GM23338 (cell line): ENCODE measurements around the gene ATG9B. TPM values are rescaled to one million over a fixed set of nuclear protein-coding genes. Genes with fewer than 3 reads are reported as not detected.
A peak's percentile ranks its signal among the peaks of the same experiment; 100 is the strongest.

ENCODE experiments used
- ATAC-seq: fragments of 200-7000 bp; cut with Tn5 transposase; 3 replicates; pipeline ENCODE4 v1.9.1; 2020
- DNase-seq: peaks from one replicate; pipeline ENCODE4 v3.0.0-alpha.2; 2015; ENCODE audit warnings: low spot score
- H2AFZ ChIP-seq: fragments of 200-600 bp; sonication (generic); 2 replicates; pipeline ENCODE4 v1.8.0; 2016; ENCODE audit warnings: antibody characterized with exemption, mild to moderate bottlenecking, moderate library complexity
- H3F3A ChIP-seq: fragments of 200-600 bp; sonication (generic); replicated peaks from 2 replicates; pipeline ENCODE4 v1.8.0; 2017; ENCODE audit warnings: antibody characterized with exemption, mixed run types, low read depth
- H3K27ac ChIP-seq: fragments of 200-600 bp; sonication (generic); 2 replicates; pipeline ENCODE4 v1.6.1; 2016; ENCODE audit warnings: low read depth
- H3K27me3 ChIP-seq: fragments of 200-600 bp; sonication (generic); 2 replicates; pipeline ENCODE4 v1.8.0; 2016; ENCODE audit warnings: mild to moderate bottlenecking, mixed run types, moderate library complexity; ENCODE audit not compliant: insufficient read depth
- H3K36me3 ChIP-seq: fragments of 200-600 bp; sonication (generic); 2 replicates; pipeline ENCODE4 v1.8.0; 2016; ENCODE audit warnings: mild to moderate bottlenecking; ENCODE audit not compliant: insufficient read depth
- H3K4me1 ChIP-seq: fragments of 200-600 bp; sonication (generic); 2 replicates; pipeline ENCODE4 v1.8.0; 2016; ENCODE audit warnings: mild to moderate bottlenecking, moderate library complexity; ENCODE audit not compliant: insufficient read depth
- H3K4me2 ChIP-seq: fragments of 200-600 bp; sonication (generic); 2 replicates; pipeline ENCODE4 v1.7.1; 2017; ENCODE audit warnings: mixed run types
- H3K4me3 ChIP-seq: fragments of 200-600 bp; sonication (generic); 2 replicates; pipeline ENCODE4 v1.6.1; 2016; ENCODE audit warnings: mixed run types
- H3K79me2 ChIP-seq: fragments of 200-600 bp; sonication (generic); replicated peaks from 2 replicates; pipeline ENCODE4 v1.8.0; 2017; ENCODE audit warnings: mild to moderate bottlenecking; ENCODE audit not compliant: insufficient read depth
- H3K9me2 ChIP-seq: fragments of 200-600 bp; sonication (generic); 2 replicates; pipeline ENCODE4 v1.8.0; 2017; ENCODE audit not compliant: insufficient read depth
- H4K20me1 ChIP-seq: fragments of 200-600 bp; sonication (generic); replicated peaks from 2 replicates; pipeline ENCODE4 v1.8.0; 2017; ENCODE audit warnings: mild to moderate bottlenecking; ENCODE audit not compliant: insufficient read depth
- H3K27ac Mint-ChIP-seq: 2 replicates; pipeline ENCODE4 v1.8.0; 2020; ENCODE audit warnings: inconsistent platforms, mild to moderate bottlenecking, moderate library complexity, mixed read lengths
- H3K27me3 Mint-ChIP-seq: 3 replicates; pipeline ENCODE4 v1.8.0; 2022; ENCODE audit warnings: low read depth, mild to moderate bottlenecking, moderate library complexity, mixed read lengths, inconsistent platforms; ENCODE audit not compliant: insufficient read depth, poor library complexity
- H3K36me3 Mint-ChIP-seq: 3 replicates; pipeline ENCODE4 v1.8.0; 2021; ENCODE audit warnings: low read depth, mild to moderate bottlenecking, inconsistent platforms, moderate library complexity, mixed read lengths
- H3K4me1 Mint-ChIP-seq: 3 replicates; pipeline ENCODE4 v1.8.0; 2020; ENCODE audit warnings: mild to moderate bottlenecking, inconsistent platforms, mixed read lengths
- H3K4me3 Mint-ChIP-seq: 3 replicates; pipeline ENCODE4 v1.8.0; 2021; ENCODE audit warnings: moderate library complexity, mild to moderate bottlenecking, inconsistent platforms, mixed read lengths
- H3K9me3 Mint-ChIP-seq: 3 replicates; pipeline ENCODE4 v1.8.0; 2020; ENCODE audit warnings: moderate library complexity, mild to moderate bottlenecking, inconsistent platforms, mixed read lengths
- CREB1 ChIP-seq: fragments of 250-450 bp; sonication (Bioruptor Pico); IDR thresholded peaks from 2 replicates; pipeline ENCODE4 v1.5.0; 2020; ENCODE audit warnings: low read depth, mild to moderate bottlenecking, moderate library complexity
- ETS1 ChIP-seq: IDR thresholded peaks from 2 replicates; pipeline ENCODE4 v1.6.1; 2016; ENCODE audit warnings: antibody characterized with exemption
- EZH2 ChIP-seq: fragments of 200-600 bp; sonication (generic); IDR thresholded peaks from one replicate; pipeline ENCODE4 v1.8.0; 2017; ENCODE audit warnings: antibody characterized with exemption, mild to moderate bottlenecking, low read depth; ENCODE audit not compliant: unreplicated experiment
- JUNB ChIP-seq: IDR thresholded peaks from one replicate; pipeline ENCODE4 v1.6.1; 2016; ENCODE audit warnings: antibody characterized with exemption; ENCODE audit not compliant: unreplicated experiment
- NANOG ChIP-seq: IDR thresholded peaks from 2 replicates; pipeline ENCODE4 v1.6.1; 2016; ENCODE audit warnings: antibody characterized with exemption, borderline replicate concordance
- POLR2AphosphoS5 ChIP-seq: IDR thresholded peaks from 2 replicates; pipeline ENCODE4 v1.6.1; 2016; ENCODE audit warnings: antibody characterized with exemption, low read depth
- REST ChIP-seq: IDR thresholded peaks from one replicate; pipeline ENCODE4 v1.6.1; 2018; ENCODE audit warnings: antibody characterized with exemption; ENCODE audit not compliant: unreplicated experiment
- ZNF114 ChIP-seq: fragments of 250-450 bp; sonication (Bioruptor Pico); IDR thresholded peaks from 2 replicates; pipeline ENCODE4 v1.5.0; 2020; ENCODE audit warnings: mild to moderate bottlenecking, moderate library complexity
- ZNF331 ChIP-seq: fragments of 250-450 bp; sonication (Bioruptor Pico); IDR thresholded peaks from 2 replicates; pipeline ENCODE4 v1.5.0; 2020; ENCODE audit warnings: low read depth, mild to moderate bottlenecking, moderate library complexity
- polyA plus RNA-seq: library from polyadenylated mRNA; unstranded; fragments of >200 nt; fragmentation: Nextera tagmentation; extraction: Ambion mirVana; gene quantifications from 2 replicates; pipeline ENCODE4 v1.2.1, GENCODE V29; 2016
- total RNA-seq: library from RNA; depleted of rRNA; stranded (reverse); fragments of >200 nt; shearing (Covaris generic); gene quantifications from 2 replicates; pipeline ENCODE4 v1.2.3, GENCODE V29; 2014

ATG9B gene
- total and polyA plus RNA-seq, 2 experiments from 2014 or later: 1.2 to 3.4 TPM

DNA sequence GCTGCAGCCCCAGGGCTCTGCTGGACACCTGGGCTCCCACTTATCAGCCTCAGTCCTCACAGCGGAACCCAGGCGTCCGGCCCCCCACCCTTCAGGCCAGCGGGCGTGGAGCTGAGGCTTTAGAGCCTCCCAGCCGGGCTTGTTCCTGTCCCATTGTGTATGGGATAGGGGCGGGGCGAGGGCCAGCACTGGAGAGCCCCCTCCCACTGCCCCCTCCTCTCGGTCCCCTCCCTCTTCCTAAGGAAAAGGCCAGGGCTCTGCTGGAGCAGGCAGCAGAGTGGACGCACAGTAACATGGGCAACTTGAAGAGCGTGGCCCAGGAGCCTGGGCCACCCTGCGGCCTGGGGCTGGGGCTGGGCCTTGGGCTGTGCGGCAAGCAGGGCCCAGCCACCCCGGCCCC is 30.8 kb downstream of the ATG9B start:
- H3F3A ChIP-seq: no peaks in the 10 kb centered on the region
- H3K27ac ChIP-seq: no peak overlapping the region
- Mint-ChIP-seq H3K27ac (no peak overlapping the region), H3K4me3 (no peak overlapping the region), H3K36me3 (peaks cover 26% of the 10 kb centered on the region), H3K27me3 (peaks cover 13% of the 10 kb centered on the region), H3K4me1 (peaks cover 12% of the 10 kb centered on the region), H3K9me3 (peaks cover 26% of the 10 kb centered on the region)
- DNase-seq (peak; percentile 49), ATAC-seq (peak; percentile 20)
- H4K20me1 ChIP-seq: no peaks in the 10 kb centered on the region
- no peaks in the 10 kb centered on the region for H3K36me3 ChIP-seq
- TF ChIP-seq JUNB: no peak
- no peak for TF ChIP-seq EZH2
- no peak for TF ChIP-seq REST
- no peak for TF ChIP-seq CREB1 (CRISPR knock-in tag)
- no peak for TF ChIP-seq ZNF114 (CRISPR knock-in tag)
- H3K4me3 ChIP-seq: no peak overlapping the region
- no peak overlapping the region for H2AFZ ChIP-seq
- H3K4me1 ChIP-seq: peaks cover 12% of the 10 kb centered on the region
- no peaks in the 10 kb centered on the region for H3K9me2 ChIP-seq
- no peaks in the 10 kb centered on the region for H3K27me3 ChIP-seq
- H3K79me2 ChIP-seq: no peaks in the 10 kb centered on the region
- H3K4me2 ChIP-seq: peak overlapping the region; percentile 36; the same call in 1 of the 2 replicates

DNA sequence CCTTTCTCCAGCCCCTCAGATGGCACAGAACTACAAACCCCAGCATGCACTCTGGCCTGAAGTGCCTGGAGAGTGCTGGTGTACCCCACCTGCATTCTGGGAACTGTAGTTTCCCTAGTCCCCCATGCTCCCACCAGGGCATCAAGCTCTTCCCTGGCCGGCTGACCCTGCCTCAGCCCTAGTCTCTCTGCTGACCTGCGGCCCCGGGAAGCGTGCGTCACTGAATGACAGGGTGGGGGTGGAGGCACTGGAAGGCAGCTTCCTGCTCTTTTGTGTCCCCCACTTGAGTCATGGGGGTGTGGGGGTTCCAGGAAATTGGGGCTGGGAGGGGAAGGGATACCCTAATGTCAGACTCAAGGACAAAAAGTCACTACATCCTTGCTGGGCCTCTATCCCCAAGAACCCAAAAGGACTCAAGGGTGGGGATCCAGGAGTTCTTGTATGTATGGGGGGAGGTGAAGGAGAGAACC is 31.4 kb downstream of the ATG9B start:
- peak; percentile 83 for ATAC-seq
- peak overlapping the region; percentile 36; the same call in 1 of the 2 replicates for H3K4me2 ChIP-seq
- H3K4me3 Mint-ChIP-seq: no peak overlapping the region

More for the DNA sequence above, 31.4 kb downstream of the ATG9B start:
- H3K4me1 ChIP-seq: peaks cover 12% of the 10 kb centered on the region
- Mint-ChIP-seq H3K27ac (0 out of 2 replicates have a peak overlapping the region, but pooled peaks have one; percentile 85), H3K27me3 (peaks cover 18% of the 10 kb centered on the region), H3K9me3 (peaks cover 26% of the 10 kb centered on the region), H3K36me3 (peaks cover 26% of the 10 kb centered on the region), H3K4me1 (peaks cover 15% of the 10 kb centered on the region)
- H3K4me3 ChIP-seq: no peak overlapping the region
- TF ChIP-seq ZNF331 (CRISPR knock-in tag) (no peak), ZNF114 (CRISPR knock-in tag) (no peak), NANOG (no peak), CREB1 (CRISPR knock-in tag) (0 out of 2 replicates have a peak, but pooled peaks have one; percentile 33), ETS1 (peak; percentile 98), POLR2AphosphoS5 (no peak)
- no peaks in the 10 kb centered on the region for H3K27me3 ChIP-seq
- no peaks in the 10 kb centered on the region for H3K79me2 ChIP-seq
- H3F3A ChIP-seq: no peaks in the 10 kb centered on the region
- DNase-seq: peak; percentile 93
- no peaks in the 10 kb centered on the region for H3K36me3 ChIP-seq
- no peak overlapping the region for H2AFZ ChIP-seq
- no peaks in the 10 kb centered on the region for H4K20me1 ChIP-seq
- no peaks in the 10 kb centered on the region for H3K9me2 ChIP-seq
- H3K27ac ChIP-seq: no peak overlapping the region
